Endometrial microvascular endothelial cells (primary cell): ENCODE measurements around the gene CHST12. TPM values are rescaled to one million over a fixed set of nuclear protein-coding genes. Genes with fewer than 3 reads are reported as not detected.

ENCODE experiments used
- in situ Hi-C: cut with HindIII; loops from 2 replicates; pipeline ENCODE4 v1.10.0; 2017; ENCODE audit warnings: low sequenced_read_pairs, low pct_unique_long_range_greater_than_20kb; ENCODE audit errors: inconsistent ontology term
- total RNA-seq: library from RNA; depleted of rRNA; stranded (reverse); fragments of >200 nt; gene quantifications from one replicate; pipeline ENCODE4 v1.2.3, GENCODE V29; 2015; ENCODE audit errors: inconsistent ontology term

The CHST12 gene
- total RNA-seq, 1 donor from 2014 or later: 11.9 TPM

DNA sequence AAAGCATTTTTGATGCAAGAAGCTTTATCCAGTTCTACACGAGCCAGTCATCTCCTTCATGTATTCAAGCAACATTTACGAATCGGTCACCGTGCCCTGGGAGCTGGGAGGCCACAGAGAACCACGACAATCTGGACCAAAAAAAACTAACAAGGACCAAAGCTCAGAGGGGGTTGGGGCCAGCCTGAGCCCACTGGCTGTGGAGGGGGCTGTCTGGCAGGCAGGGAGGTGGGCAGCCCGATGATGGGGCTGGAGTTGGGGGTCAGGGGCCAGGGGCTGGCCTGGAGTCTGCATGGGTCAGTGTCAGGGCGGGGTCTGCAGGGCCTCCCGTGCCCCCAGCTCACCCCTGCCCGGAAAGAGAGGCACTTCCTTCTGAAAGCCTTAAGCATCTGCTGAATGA lies 85.3 kb downstream of the CHST12 start:
- in situ Hi-C loops: no loop called here

DNA sequence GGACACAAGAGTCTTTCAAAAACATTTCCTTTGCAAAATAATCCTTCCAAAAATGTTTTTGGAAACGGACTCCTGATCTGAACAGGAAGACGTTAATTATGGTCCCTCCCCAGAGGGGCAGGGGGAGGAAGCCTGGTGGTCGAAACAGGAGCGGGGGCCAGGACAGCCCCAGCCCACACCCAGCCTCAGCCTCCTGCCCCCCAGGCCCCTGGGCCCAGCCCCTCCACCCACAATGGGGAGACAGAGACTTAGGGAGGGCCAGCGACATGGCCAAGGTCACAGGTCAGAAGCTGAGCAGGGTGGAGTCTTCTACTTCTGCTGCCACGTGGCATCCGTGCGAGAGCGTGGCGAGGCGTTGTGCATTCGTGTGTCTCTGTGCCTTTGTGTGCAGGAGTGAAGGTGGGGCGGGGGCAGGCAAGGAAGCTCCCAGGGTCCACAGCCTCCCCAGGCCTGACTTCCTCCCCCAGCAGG lies 86.8 kb downstream of the CHST12 start:
- in situ Hi-C loops: no loop called here

DNA sequence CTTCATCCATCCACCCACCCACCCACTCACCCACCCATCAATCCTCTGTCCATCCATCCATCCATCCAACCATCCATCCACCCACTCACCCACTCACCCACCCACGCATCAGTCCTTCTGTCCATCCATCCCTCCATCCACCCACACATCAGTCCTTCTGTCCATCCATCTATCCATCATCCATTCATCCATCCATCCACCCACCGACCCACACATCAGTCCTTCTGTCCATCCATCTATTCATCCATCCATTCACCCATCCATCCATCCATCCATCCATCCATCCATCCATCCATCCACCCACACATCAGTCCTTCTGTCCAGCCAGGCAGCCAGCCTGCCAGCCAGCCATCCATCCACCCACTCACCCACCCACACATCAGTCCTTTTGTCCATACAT lies 88.6 kb downstream of the CHST12 start:
- in situ Hi-C loops: no loop called here

DNA sequence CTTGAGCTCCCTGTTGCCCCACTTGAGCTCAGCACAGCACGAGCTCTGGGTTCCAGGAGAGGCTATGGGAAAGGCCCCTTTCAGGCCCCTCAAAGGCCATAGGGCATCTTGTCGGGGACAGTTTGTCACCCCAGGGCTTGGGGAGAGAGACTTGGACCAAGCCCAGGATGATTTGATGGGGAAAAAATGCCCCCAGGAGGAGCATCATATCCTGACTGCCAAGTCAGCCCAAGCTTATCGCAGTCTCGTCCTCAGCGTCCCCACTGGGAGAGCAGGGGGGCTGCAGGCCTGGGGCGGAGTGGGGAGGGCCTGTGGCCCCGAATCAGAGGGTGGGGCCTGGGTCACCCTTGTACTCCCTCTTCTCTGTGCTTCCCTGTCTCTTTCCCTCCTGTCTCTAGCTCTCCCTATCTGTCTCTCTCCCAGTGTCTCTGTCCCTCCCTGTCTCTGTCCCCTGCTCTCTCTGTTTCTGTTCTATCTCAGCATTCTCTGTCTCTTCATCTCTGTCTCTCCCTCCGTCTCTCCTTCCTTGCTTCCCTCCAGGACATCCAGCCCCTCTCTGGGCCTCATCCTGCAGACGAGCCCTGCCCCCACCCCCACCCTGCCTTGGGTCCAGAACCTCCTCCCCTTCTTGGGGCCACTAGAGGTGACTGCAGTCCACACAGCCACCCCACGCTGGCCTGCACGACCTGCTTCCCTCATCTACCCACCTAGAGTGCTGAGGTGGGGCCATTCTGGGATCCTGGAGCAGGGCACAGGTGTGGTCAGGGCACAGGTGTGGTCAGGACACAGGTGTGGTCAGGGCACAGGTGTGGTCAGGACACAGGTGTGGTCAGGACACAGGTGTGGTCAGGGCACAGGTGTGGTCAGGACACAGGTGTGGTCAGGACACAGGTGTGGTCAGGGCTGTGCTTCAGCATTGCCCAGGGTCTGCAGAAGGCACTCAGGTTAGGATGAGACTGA lies 90.1 kb downstream of the CHST12 start:
- in situ Hi-C loops: no loop called here

DNA sequence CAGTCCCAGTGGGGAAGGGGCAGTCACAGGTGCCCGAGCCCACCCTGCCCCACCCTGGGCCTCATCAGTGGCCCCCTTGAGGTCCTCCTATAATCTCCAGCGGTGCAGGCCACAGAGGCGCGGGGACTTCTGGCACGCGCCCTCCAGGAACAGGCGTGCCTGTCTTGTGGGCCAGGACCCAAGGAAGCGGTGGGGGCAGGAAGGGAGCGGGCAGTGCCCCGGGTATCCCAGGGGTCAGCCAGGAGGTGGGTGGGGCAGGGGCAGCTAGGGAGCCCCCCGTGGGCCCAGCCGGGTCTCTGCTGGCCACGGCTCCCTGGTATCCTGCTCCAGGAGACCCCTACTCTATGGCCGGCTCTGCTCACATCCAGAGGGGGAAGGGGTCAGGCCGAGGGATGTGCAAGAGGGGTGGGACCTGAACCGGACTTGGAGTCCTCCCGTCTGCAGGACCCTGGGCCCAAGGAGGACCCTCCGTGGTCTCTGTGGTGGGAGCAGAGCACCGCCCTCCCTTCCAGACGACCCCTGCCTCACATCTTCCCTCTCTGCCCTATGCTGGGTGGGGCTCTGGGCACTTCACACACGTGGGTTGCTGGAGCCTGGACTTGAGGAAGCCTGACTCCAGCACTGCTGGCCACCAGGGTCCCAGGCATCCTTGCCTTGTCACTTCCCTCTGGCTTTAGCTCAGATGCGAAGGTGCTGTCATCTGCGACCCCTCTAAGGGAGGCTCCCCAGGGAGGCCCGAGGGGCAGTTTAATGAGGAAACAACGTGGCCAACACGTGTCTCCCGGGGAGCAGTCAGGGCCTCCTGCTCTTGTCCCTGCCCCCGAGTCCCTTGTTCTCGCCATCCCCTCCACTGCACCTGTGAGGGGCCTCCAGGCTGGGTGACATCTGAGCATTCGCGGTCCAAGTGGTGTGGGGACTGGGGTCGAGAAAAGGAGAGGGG lies 91.0 kb downstream of the CHST12 start:
- in situ Hi-C loops: no loop called here

DNA sequence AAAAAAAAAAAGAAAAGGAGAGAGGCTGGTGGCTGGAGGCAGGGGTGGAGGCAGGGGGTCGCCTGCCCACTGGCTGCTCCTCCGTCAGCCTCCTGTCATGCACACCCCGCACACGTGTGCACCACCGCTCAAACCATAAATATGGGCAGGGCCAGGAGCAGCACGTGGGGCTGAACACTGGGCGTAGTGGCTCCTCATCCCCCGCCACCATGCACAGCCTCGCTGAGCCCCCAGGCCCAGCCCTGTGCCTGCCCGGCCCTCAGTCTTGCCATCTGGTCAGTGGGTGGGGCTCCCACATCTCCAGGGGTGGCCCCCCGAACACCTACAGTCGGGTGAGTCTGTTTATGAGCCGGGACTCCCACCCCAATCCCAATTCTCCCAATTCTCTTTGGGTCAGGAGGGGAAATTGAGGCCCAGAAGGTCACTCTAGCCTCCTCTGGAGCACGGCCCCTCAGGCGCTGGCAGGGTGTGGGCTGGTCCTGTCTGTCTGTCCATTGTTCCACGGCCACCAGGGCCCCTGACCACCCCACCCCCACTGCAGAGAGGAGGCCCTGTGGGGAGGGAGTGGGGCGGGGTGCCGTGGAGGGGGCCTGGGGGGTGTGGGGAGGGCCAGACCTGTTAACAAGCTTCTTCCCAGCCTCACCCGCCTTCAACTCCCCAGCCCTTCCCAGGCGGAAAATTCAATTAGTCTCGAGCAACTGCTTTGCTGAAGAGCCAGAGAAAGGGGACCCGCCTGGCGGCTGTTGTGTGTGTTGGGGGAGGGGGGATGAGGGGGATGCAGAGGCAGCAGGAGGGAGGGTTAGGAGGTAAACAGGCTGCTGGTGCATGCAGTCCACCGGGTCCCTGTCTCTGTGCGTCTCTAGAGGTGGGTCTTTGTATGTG lies 92.2 kb downstream of the CHST12 start:
- in situ Hi-C loops: no loop called here

DNA sequence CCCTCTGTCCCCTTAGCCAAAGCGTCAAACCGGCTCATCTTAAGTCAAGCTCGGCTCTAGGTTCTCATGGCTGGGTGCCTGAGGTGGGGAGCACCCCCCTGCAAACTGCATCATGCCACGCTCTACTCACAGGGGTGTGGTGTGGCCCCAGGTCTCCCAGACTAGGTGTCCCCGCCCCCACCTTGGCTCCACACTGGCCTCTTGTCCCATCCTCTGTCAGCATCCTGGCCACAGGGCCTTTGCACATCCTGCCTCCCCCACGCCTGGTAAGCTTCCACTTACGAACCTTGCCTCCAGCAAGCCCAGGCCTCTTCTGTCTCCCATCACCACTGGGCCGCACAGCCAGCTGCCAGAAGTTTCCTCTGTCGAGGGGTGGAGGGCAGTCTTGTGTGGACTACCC lies 93.0 kb downstream of the CHST12 start:
- in situ Hi-C loops: no loop called here

DNA sequence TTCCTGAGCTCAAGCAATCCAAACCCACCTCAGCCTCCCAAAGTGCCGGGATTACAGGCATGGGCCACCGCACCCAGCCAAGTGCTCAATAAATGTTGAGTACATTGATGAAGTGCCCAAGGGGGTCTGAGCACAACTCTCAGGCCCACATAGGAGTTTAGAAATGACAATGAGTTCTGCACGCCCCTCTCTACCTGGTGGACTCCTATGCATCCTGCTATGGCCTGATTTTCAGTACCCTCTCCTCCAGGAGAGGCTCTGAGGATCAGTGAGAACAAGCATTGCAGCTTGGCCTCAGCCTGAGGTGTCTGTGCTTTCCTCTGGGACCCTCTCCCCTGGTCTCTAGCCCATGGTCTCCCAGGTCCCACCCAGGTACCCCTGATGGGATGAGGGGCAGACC lies 93.7 kb downstream of the CHST12 start:
- in situ Hi-C loops: no loop called here

DNA sequence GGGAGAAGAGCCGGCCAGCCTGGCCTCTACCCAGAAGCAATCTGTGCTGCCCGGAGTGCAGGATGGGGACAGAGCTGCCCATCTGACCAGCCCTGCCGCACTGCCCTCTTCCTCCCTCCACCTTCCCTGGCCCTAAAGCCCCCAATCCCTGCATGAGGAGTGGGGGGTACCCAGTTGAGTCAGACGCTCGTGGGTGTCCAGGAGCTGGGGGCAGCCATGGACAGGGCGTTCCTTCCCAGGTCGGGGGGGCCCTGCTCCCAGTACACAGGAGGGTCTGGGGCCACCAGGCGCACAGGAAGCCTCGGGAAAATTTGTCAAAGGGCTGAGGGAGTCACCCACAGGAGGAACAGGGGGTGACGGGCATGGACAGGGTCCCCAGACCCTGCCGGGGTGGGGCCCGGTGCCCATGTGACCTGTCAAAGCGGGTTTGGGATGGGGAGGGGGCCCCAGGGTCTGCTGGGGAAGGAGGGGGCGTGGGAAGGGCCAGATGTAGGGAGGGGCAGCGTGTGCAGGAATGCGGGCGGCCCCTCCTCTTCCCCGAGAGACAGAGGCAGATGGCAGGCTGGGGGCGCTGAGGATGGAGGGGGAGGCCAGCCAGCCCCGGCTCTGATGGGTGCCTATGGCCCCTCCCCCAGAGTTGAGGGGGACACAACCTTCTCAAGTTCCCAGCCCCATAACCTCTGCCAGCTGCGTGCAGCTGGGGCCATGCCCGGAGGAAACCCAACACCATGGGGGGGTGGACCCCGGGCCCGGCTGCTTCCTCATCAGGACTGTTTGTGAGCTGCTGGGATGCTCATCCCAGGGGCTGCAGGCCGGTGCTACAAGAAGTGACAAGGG lies 94.3 kb downstream of the CHST12 start:
- in situ Hi-C loops: no loop called here

Other genes with a start within 250 kb of the CHST12 start
- gene MAD1L1, start 170.7 kb upstream of the CHST12 start, total RNA-seq: 44.7 TPM
- 30.4 TPM for gene MRM2, start 161.4 kb upstream of the CHST12 start, total RNA-seq
- gene NUDT1, start 161.4 kb upstream of the CHST12 start, total RNA-seq: 18.6 TPM
- gene SNX8, start 89.2 kb upstream of the CHST12 start, total RNA-seq: 23.9 TPM
- gene EIF3B, start 48.8 kb upstream of the CHST12 start, total RNA-seq: 228 TPM
- gene GRIFIN, start 72.8 kb downstream of the CHST12 start, total RNA-seq: not detected
- 2.5 TPM for gene LFNG, start 116.2 kb downstream of the CHST12 start, total RNA-seq
- 48.5 TPM for gene BRAT1, start 151.9 kb downstream of the CHST12 start, total RNA-seq
- gene IQCE, start 155.4 kb downstream of the CHST12 start, total RNA-seq: 17.4 TPM
- gene TTYH3, start 228.4 kb downstream of the CHST12 start, total RNA-seq: 98.6 TPM